HepG2 (cell line): ENCODE data around the gene UQCR11. TPM values are rescaled to one million over a fixed set of nuclear protein-coding genes. Genes with fewer than 3 reads are reported as not detected.
A peak's percentile ranks its signal among the peaks of the same experiment; 100 is the strongest.

Experiments used
- AHR ChIP-seq: IDR thresholded peaks from 2 replicates; pipeline ENCODE4 v1.6.1; 2018; ENCODE audit warnings: missing genetic modification reagents, missing compliant biosample characterization
- ARHGAP35 ChIP-seq: sonication (generic); formaldehyde crosslinking; IDR thresholded peaks from 2 replicates; pipeline ENCODE4 v1.9.0; 2022; ENCODE audit warnings: mild to moderate bottlenecking, inconsistent platforms, moderate library complexity, missing genetic modification reagents, borderline replicate concordance
- ARNTL ChIP-seq: sonication (generic); formaldehyde crosslinking; IDR thresholded peaks from 2 replicates; pipeline ENCODE4 v1.4.0; 2020; ENCODE audit warnings: mild to moderate bottlenecking, missing genetic modification reagents
- GTF2F1 ChIP-seq: fragments of 150-350 bp; IDR thresholded peaks from 2 replicates; pipeline ENCODE4 v1.6.1; 2014; ENCODE audit warnings: low read length
- HOXA3 ChIP-seq: sonication (generic); formaldehyde crosslinking; IDR thresholded peaks from 2 replicates; pipeline ENCODE4 v1.5.0; 2020; ENCODE audit warnings: missing genetic modification reagents
- MAFG ChIP-seq: sonication (generic); formaldehyde crosslinking; IDR thresholded peaks from 2 replicates; pipeline ENCODE4 v1.5.1; 2020; ENCODE audit warnings: mild to moderate bottlenecking, missing genetic modification reagents
- MTA1 ChIP-seq: sonication (generic); formaldehyde crosslinking; IDR thresholded peaks from 2 replicates; pipeline ENCODE4 v1.4.0; 2020; ENCODE audit warnings: missing genetic modification reagents, mild to moderate bottlenecking, borderline replicate concordance
- PAWR ChIP-seq: sonication (generic); formaldehyde crosslinking; IDR thresholded peaks from 2 replicates; pipeline ENCODE4 v1.4.0; 2020; ENCODE audit warnings: missing genetic modification reagents, mild to moderate bottlenecking, borderline replicate concordance
- PHF5A ChIP-seq: IDR thresholded peaks from one replicate; pipeline ENCODE4 v1.6.1; 2018; ENCODE audit warnings: low read depth, missing genetic modification reagents; ENCODE audit not compliant: unreplicated experiment
- SP140L ChIP-seq: sonication (generic); formaldehyde crosslinking; IDR thresholded peaks from 2 replicates; pipeline ENCODE4 v1.4.0; 2020; ENCODE audit warnings: missing genetic modification reagents, borderline replicate concordance
- ZNF616 ChIP-seq: sonication (generic); formaldehyde crosslinking; IDR thresholded peaks from 2 replicates; pipeline ENCODE4 v1.5.0; 2020; ENCODE audit warnings: low read depth, mild to moderate bottlenecking, missing genetic modification reagents
- ZNF703 ChIP-seq: sonication (generic); formaldehyde crosslinking; IDR thresholded peaks from 2 replicates; pipeline ENCODE4 v1.5.1; 2020; ENCODE audit warnings: missing genetic modification reagents, mild to moderate bottlenecking, moderate library complexity, borderline replicate concordance
- ZNF773 ChIP-seq: sonication (generic); formaldehyde crosslinking; IDR thresholded peaks from 2 replicates; pipeline ENCODE4 v1.4.0; 2020; ENCODE audit warnings: missing genetic modification reagents, borderline replicate concordance
- polyA plus RNA-seq, 8 experiments: library from polyadenylated mRNA; depleted of rRNA in 3 of 8; stranded (reverse) in 7 of 8; unstranded in 1 of 8; fragments of >200 nt; fragmentation: Illumina TruSeq in 4 of 8; extraction: Trizol in 4 of 8; gene quantifications; 2 replicates each; pipeline versions ENCODE4 v1.2.1 to v1.2.3, GENCODE V29; 2011 to 2016; ENCODE audit warnings: low read depth in 4 of 8, missing spikeins in 1 of 8, mixed read lengths in 1 of 8; ENCODE audit not compliant: insufficient read depth in 1 of 8
- total RNA-seq, 5 experiments: library from RNA; depleted of rRNA; stranded (reverse); fragments of >200 nt; fragmentation: Illumina TruSeq; extraction: Trizol; gene quantifications; 2 replicates each; pipeline ENCODE4 v1.2.3, GENCODE V29; 2016; ENCODE audit warnings: low read depth in 1 of 5
- TF ChIP-seq, protein P1 (sequence below), 2 experiments: sonication (generic) in 1 of 2; formaldehyde crosslinking in 1 of 2; IDR thresholded peaks; 2 replicates each; pipeline versions ENCODE4 v1.6.1 to v1.9.0; 2014 to 2022; ENCODE audit warnings: antibody characterized with exemption in 1 of 2, borderline replicate concordance in 1 of 2, inconsistent platforms in 1 of 2, low read depth in 1 of 2, missing genetic modification reagents in 1 of 2
- TF ChIP-seq, protein P2 (sequence below): sonication (generic); formaldehyde crosslinking; IDR thresholded peaks from 2 replicates; pipeline ENCODE4 v1.8.0; 2022; ENCODE audit warnings: missing genetic modification reagents, low read depth, mild to moderate bottlenecking, borderline replicate concordance
- TF ChIP-seq, protein P3 (sequence below): sonication (generic); formaldehyde crosslinking; IDR thresholded peaks from 2 replicates; pipeline ENCODE4 v1.5.1; 2020; ENCODE audit warnings: missing genetic modification reagents, mild to moderate bottlenecking, borderline replicate concordance
- TF ChIP-seq, protein P4 (sequence below): fragments of 450-650 bp; IDR thresholded peaks from 2 replicates; pipeline ENCODE4 v1.6.1; 2016

UQCR11 gene
- total and polyA plus RNA-seq, 2 of the 13 experiments (the other 11 are each of a cell fraction or from before 2014, with no cell fraction given): 125 to 214 TPM

DNA sequence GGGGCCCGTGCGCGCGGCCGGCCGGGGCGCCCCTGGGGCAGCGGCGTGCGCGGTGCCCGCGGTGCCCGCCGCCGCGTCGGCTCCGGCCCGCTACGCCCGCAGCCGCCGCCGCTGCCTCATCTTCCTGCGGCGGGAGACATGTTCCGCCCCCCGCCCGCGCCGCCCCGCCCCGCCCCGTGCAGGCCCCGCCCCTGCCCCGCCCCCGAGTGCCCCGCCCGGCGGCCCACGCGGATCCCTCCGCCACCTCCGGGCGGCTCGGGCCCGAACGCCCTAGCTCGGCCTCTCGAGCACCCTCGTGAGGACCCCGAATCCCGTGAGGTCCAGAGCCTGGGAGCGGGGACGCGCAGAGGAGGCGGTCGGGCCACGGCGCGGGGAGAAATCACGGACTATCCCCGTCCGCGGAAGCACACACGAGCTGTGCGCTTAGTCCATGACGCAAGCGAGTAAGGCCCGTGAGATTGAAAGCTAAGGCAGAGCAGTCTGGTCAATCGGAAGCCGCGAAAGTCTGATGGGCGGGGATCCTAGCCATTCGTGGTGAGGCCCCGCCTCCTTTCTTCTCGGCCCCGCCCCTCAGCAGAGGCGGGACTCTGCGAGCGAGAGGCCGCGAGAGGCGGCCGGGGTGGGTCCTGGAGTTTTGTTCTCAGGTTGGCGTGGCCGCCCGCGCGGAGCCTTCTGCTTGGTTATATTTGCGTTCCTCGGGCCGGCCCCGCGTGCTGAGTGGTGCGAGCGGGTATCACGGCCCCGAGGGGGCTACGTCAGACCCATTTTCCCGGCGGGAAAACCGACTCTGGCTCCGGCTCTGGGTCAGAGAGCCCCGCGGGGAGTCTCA is 47.4 kb upstream of the UQCR11 start, which contains the start of gene TCF3 (continued):
- TF ChIP-seq, protein P1, sequence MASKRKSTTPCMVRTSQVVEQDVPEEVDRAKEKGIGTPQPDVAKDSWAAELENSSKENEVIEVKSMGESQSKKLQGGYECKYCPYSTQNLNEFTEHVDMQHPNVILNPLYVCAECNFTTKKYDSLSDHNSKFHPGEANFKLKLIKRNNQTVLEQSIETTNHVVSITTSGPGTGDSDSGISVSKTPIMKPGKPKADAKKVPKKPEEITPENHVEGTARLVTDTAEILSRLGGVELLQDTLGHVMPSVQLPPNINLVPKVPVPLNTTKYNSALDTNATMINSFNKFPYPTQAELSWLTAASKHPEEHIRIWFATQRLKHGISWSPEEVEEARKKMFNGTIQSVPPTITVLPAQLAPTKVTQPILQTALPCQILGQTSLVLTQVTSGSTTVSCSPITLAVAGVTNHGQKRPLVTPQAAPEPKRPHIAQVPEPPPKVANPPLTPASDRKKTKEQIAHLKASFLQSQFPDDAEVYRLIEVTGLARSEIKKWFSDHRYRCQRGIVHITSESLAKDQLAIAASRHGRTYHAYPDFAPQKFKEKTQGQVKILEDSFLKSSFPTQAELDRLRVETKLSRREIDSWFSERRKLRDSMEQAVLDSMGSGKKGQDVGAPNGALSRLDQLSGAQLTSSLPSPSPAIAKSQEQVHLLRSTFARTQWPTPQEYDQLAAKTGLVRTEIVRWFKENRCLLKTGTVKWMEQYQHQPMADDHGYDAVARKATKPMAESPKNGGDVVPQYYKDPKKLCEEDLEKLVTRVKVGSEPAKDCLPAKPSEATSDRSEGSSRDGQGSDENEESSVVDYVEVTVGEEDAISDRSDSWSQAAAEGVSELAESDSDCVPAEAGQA (IDR thresholded peaks at IDR 0.05; ENCODE audit: low read depth): no peak
- TF ChIP-seq, protein P1 (CRISPR knock-in tag; IDR thresholded peaks at IDR 0.05; ENCODE audit: borderline replicate concordance): no peak
- TF ChIP-seq, protein P2, sequence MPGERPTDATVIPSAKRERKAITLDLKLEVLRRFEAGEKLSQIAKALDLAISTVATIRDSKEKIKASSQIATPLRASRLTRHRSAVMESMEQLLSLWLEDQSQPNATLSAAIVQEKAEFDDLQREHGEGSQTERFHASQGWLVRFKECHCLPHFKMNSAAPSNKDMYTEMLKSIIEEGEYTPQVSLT (CRISPR knock-in tag): no peak
- TF ChIP-seq ARHGAP35 (CRISPR knock-in tag) (no peak), SP140L (CRISPR knock-in tag) (no peak), AHR (peak; percentile 62; the same call in 1 of the 2 replicates), PAWR (no peak), ZNF703 (CRISPR knock-in tag) (no peak), MTA1 (CRISPR knock-in tag) (0 out of 2 replicates have a peak, but pooled peaks have one; percentile 24), ARNTL (CRISPR knock-in tag) (peak; percentile 66; the same call in 1 of the 2 replicates), PHF5A (CRISPR knock-in tag) (no peak), ZNF773 (CRISPR knock-in tag) (no peak), HOXA3 (peak; percentile 67), MAFG (CRISPR knock-in tag) (no peak), GTF2F1 (no peak), ZNF616 (CRISPR knock-in tag) (no peak)
- TF ChIP-seq, protein P3, sequence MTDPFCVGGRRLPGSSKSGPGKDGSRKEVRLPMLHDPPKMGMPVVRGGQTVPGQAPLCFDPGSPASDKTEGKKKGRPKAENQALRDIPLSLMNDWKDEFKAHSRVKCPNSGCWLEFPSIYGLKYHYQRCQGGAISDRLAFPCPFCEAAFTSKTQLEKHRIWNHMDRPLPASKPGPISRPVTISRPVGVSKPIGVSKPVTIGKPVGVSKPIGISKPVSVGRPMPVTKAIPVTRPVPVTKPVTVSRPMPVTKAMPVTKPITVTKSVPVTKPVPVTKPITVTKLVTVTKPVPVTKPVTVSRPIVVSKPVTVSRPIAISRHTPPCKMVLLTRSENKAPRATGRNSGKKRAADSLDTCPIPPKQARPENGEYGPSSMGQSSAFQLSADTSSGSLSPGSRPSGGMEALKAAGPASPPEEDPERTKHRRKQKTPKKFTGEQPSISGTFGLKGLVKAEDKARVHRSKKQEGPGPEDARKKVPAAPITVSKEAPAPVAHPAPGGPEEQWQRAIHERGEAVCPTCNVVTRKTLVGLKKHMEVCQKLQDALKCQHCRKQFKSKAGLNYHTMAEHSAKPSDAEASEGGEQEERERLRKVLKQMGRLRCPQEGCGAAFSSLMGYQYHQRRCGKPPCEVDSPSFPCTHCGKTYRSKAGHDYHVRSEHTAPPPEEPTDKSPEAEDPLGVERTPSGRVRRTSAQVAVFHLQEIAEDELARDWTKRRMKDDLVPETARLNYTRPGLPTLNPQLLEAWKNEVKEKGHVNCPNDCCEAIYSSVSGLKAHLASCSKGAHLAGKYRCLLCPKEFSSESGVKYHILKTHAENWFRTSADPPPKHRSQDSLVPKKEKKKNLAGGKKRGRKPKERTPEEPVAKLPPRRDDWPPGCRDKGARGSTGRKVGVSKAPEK: no peak
- TF ChIP-seq, protein P4, sequence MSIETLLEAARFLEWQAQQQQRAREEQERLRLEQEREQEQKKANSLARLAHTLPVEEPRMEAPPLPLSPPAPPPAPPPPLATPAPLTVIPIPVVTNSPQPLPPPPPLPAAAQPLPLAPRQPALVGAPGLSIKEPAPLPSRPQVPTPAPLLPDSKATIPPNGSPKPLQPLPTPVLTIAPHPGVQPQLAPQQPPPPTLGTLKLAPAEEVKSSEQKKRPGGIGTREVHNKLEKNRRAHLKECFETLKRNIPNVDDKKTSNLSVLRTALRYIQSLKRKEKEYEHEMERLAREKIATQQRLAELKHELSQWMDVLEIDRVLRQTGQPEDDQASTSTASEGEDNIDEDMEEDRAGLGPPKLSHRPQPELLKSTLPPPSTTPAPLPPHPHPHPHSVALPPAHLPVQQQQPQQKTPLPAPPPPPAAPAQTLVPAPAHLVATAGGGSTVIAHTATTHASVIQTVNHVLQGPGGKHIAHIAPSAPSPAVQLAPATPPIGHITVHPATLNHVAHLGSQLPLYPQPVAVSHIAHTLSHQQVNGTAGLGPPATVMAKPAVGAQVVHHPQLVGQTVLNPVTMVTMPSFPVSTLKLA: 0 out of 2 replicates have a peak, but pooled peaks have one; percentile 7
